Activated CD8-positive, alpha-beta memory T cell treated with anti-CD3 and anti-CD28 coated beads for 24 hours (primary cell): ENCODE results near the gene ABHD17C.
A peak's percentile ranks its signal among the peaks of the same experiment; 100 is the strongest.

Experiments used
- DNase-seq: peaks from one replicate; pipeline ENCODE4 v3.0.0-alpha.2; 2020

The ABHD17C gene

DNA sequence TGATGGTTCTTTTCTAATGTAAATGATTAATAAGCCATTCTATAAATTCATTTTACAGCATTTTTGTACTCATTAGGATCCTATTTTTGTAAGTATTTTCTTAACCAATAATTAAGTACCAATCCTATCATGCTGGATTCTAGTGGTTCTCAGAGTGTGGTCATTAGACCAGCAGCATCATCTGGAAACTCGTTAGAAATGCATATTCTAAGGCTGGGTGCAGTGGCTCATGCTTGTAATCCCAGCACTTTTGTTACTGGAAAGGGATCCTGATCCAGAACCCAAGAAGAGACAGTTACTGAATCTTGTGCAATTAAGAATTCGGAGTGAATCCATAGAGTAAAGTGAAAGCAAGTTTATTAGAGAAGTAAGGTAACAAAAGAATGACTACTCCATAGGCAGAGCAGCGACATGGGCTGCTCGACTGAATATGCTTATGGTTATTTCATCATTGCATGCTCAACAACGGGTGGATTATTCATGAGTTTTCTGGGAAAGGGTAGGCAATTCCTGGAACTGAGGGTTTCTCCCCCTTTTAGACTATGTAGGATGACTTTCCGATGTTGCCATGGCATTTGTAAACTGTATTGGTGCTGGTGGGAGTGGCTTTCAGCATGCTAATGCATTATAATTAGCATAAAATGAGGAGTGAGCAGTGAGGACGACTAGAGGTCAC lies 74.2 kb downstream of the ABHD17C start:
- DNase-seq = no peak

GRCh38 chr15:80769829-80770705 lies 75.0 kb downstream of the ABHD17C start:
- DNase-seq = no peak

DNA sequence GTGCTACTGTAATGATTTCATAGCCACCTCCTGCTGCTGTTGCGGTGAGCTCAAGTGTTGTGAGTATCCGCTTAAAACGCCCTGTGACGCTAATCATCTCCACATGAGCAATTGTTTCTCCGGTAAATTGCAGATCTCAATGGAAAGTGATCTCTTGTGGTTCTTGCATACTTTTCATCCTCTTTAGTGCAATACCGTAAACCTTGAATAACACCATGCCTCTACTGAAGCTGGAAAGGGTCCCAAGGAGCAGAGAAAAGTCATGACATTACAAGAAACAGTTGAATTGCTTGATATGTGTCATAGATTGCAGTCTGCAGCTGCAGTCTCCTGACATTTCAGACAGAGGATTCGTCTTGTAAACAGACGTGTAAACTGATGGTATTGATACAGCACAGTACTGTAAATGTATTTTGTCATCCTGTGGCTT lies 78.0 kb downstream of the ABHD17C start:
- no peak for DNase-seq

GRCh38 chr15:80773792-80774352 lies 78.8 kb downstream of the ABHD17C start:
- no peak for DNase-seq

DNA sequence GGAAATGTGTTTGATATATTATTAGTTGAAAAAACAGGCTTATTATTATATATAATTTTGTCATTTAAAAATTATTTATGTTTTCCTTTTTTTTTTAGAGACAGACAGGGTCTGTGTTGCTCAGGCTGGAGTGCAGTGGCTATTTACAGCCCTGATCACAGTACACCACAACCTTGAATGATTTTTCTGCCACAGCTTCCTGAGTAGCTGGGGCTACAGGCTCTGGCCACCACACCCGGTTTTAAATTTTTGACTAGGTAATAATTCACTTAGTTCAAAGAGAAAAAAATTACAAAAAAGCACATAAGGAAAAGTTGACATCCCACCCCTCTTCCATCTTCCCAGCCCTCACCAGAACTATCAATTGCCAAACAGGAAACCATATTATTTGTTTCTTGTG lies 79.4 kb downstream of the ABHD17C start:
- DNase-seq = no peak

DNA sequence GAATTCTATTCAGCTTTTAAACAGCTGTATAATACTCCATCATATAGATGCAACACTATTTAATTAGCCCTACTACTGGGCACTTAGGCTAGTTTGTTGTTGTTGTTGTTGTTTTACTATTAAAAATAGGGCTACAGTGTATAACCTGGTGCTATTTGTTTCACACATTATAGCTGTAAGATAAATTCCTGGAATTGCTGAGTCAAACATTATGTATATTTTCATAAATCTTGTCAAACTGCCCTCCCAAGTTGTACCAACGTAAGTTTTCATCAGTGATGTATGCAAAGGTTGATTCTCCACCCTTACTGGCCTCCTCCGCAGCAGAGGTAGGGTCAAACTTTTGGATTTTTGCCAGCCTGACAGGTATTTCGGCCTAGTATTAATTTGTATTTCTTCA lies 80.2 kb downstream of the ABHD17C start:
- DNase-seq = no peak

- peak; percentile 78 for DNase-seq
Measured at GRCh38 chr15:80776420-80777045, 81.4 kb downstream of the ABHD17C start.

GRCh38 chr15:80777137-80777536 lies 82.0 kb downstream of the ABHD17C start:
- no peak for DNase-seq

DNA sequence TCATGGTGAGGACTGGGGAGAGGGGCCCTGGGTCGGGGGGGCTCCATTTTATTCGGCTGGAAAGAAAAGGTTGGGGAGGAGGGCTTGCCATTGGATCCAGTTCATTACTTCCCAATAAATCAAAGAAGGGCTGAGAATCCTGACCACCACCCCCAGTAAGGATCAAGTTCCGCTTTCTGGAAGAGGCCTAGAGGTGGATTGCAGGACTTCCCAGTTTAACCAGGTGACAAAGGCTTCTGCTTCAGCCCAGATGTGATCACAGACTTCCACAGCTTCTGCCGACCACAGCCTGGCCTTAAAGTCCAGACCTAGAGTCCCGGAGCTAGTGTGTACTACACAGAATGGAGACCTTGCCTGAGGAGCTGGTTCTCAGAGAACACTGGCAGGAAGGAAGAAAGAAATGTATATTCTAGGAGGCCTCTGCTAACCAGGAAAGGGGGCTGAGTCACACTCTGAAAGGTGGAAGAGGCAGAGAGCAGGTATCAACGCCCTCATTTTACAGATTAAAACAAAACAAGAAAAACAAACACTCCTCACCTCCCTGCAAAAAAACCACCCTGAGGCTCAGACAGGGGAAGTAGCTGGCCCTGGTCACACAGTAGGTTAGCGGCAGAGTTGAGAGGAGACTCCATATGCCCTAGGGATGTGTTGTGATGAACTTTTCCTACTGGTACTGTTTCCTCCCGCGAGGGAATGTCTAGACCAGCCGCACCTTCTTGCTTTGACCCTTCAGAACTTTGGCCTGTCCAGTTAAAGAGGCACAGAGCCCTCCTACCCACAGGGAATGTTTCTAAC lies 82.9 kb downstream of the ABHD17C start:
- no peak for DNase-seq

DNA sequence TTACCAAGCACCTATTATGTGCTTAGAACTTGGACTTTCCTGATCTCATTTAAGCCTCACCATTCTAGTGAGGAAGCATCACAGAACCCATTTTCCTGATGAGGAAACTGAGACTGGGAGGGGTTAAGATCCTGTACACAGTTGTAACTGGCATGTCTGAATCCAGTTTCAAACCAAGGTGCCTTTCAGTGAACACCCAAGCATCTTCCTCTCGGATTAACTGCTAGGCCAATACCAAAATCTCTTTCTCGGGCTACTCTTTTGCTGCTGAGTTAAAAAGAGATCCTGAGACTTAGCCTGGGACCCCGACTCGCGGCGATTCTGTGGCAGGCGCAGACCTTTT lies 83.5 kb downstream of the ABHD17C start:
- no peak for DNase-seq

GRCh38 chr15:80778964-80779657 lies 84.0 kb downstream of the ABHD17C start, which contains the start of gene CEMIP:
CEMIP (plus strand) TSS chr15:80779370; CDS start chr15:80873880, 94,510 bp downstream.
- peak; percentile 77 for DNase-seq

DNA sequence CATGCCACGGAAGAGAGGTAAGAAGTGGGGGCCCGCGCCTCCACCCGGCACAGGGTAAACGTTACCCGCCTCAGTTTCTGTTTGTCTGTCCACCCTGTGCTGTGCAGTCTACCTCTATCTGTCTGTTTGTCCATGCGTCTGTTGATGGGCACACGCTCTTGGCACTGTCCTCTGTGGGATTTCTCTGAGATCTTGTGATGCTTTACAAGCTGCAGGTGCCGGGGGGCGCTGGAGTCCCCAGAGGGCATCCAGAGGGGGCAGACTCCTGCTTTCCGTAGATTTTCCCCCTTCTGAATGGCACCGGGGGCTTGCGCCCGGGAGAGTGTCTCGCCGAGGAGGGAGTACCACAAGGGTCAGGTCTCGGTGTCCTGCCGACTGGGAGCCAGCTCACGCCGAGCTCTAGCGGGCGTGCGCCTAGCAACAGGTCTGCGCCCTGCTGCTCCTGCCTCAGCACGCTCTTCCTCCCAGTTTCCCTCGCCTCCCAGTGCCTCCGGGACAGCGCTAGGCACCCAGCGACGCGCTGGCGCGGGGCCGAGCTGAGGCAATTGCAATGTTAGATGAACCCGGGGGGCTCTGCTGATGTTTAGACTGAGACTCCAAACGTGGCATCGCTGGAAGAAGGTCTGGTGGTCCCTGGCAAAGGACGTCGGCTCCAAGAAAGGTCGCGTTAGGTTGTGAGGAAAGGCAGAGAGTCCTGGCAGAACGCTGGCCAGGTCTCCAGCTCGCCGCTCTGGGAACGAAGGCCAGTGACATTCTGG lies 84.7 kb downstream of the ABHD17C start:
- DNase-seq = no peak

GRCh38 chr15:80780416-80781221 lies 85.5 kb downstream of the ABHD17C start:
- DNase-seq = no peak

DNA sequence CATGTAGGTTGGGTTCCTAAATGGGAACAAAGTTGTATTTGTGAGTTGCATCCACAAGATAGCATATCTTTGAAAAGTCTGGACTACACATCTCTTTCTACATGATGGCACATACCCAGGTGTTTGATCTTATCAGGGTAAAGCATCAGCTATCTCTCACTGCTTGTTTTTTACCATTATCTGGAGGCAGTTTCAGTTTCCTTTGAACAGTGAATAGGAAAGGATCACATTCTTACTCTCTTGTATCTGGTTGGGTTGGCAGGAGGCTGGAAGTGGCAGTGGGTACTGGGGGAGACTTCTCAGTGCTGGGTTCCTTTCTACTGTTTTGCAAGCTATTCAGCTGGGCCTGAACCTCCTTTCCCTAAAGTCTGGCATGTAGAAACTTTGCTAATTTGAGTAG lies 88.2 kb downstream of the ABHD17C start:
- DNase-seq = no peak

DNA sequence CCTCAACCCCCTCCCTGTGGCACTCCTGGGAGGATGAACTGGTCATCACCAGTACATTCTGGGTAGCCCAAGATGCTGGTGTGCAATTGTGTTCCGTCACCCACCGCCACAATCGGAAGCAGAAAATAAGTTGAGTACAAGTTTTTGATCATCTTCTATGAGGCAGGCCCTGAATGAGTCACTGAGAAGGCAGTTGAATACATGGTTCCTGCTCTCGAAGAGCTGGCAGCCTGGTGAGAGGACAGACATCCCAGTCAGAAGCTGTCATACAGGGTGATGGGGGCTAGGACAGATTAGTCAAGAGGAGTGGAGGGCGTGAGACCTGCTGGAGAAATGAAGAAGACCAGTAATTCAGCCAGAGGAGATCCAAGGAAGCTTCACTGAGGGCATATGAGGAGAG lies 90.2 kb downstream of the ABHD17C start:
- DNase-seq = no peak

- DNase-seq = no peak
Measured at GRCh38 chr15:80785811-80786354, 90.8 kb downstream of the ABHD17C start.

DNA sequence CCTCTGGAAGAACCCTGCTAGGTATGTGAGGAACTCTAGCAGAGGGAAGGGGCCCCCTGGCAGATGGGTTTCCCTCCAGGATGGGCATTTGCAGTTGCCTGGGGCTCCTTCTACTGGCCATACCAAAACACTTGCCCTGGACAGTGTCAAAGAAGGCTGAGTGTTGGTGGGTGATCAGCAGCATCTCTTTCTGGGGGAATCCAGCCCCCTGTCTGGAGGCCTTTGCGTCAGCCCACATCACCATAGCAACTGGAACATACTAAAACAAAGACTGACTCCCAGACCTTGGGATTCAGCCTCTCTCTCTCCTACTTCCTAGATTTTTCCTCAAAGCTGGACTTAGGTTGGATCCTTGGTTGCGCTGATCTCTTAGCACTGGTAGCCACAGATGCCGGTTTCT lies 92.2 kb downstream of the ABHD17C start:
- DNase-seq = no peak

- no peak for DNase-seq
Measured at GRCh38 chr15:80788536-80788935, 93.4 kb downstream of the ABHD17C start.

DNA sequence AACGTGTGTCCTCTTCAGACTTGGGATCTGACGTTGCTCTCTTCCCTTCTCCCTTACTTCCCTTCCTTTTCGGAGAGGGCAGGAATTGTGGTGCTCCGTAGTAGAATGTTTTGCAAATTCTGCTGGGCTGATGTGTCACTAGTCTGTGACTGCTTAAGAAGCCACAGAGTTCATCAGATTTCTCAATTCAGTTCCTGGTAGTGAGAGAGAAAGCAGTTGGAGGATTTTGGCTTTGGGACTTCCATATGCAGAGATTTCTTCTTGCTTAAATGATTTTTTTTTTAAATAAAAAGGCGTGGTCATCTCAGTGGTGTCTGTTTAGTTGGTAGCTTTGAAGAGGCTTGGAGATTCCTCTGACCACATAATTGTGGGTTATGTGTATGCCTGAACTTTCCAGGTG lies 94.2 kb downstream of the ABHD17C start:
- DNase-seq = no peak

DNA sequence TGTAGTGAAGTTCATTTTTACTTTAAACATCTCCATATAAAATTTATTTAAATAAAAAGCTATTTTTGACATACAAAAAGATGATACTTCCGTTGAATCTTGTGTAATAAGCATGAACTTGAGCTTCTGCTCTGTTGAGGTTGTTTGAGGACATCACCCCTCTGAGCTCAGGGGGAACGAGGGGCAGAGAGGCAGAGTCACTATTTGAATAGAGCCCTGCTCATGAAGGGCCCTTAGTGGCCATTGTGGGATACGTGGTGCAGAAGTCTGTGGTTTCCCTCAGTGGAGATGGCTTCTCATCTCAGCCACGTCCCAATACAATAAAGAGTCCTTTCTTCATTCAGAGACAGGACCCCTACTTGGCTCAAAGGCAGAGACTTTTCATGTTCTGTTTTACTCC lies 94.7 kb downstream of the ABHD17C start:
- DNase-seq = no peak
